A549 (cell line): ENCODE results near the gene SLC35A2.

ENCODE experiments used
- BHLHE40 ChIP-seq: IDR thresholded peaks from 2 replicates; pipeline ENCODE4 v1.6.1; 2012; ENCODE audit warnings: low read depth, low read length, inconsistent platforms
- CBX2 ChIP-seq: fragments of 200-600 bp; sonication (generic); IDR thresholded peaks from 2 replicates; pipeline ENCODE4 v1.6.1; 2016; ENCODE audit warnings: low read depth, mild to moderate bottlenecking, borderline replicate concordance
- CEBPB ChIP-seq, 2 experiments: fragments of >200 bp in 1 of 2; sonication (Bioruptor Twin) in 1 of 2; formaldehyde crosslinking in 1 of 2; IDR thresholded peaks; 2 replicates each; pipeline ENCODE4 v1.6.1; 2012 to 2016
- CTCF ChIP-seq: fragments of >200 bp; sonication (Bioruptor Twin); formaldehyde crosslinking; IDR thresholded peaks from 3 replicates; pipeline ENCODE4 v1.5.1; 2016
- ELK1 ChIP-seq: fragments of 150-350 bp; IDR thresholded peaks from 2 replicates; pipeline ENCODE4 v1.6.1; 2014; ENCODE audit warnings: low read depth, mild to moderate bottlenecking, low read length
- JUN ChIP-seq, 2 experiments: fragments of >200 bp; sonication (Bioruptor Twin); formaldehyde crosslinking; IDR thresholded peaks; 2 replicates in 1 of 2; 3 replicates in 1 of 2; pipeline ENCODE4 v1.6.1; 2016 to 2017
- KDM1A ChIP-seq: fragments of 200-600 bp; sonication (generic); IDR thresholded peaks from 2 replicates; pipeline ENCODE4 v1.6.1; 2016; ENCODE audit warnings: low read depth, mild to moderate bottlenecking
- MAX ChIP-seq: IDR thresholded peaks from 2 replicates; pipeline ENCODE4 v1.6.1; 2012
- PBX3 ChIP-seq: IDR thresholded peaks from 2 replicates; pipeline ENCODE4 v1.6.1; 2012
- PHF8 ChIP-seq: fragments of 200-600 bp; sonication (generic); IDR thresholded peaks from 2 replicates; pipeline ENCODE4 v1.6.1; 2016; ENCODE audit warnings: low read depth, mild to moderate bottlenecking, antibody characterized with exemption, moderate library complexity, borderline replicate concordance
- REST ChIP-seq: fragments of 200-600 bp; sonication (generic); IDR thresholded peaks from 2 replicates; pipeline ENCODE4 v1.6.1; 2016; ENCODE audit warnings: antibody characterized with exemption, mild to moderate bottlenecking, moderate library complexity
- TP53 ChIP-seq: fragments of 250-450 bp; sonication (Bioruptor Pico); IDR thresholded peaks from 2 replicates; pipeline ENCODE4 v1.5.0; 2021; ENCODE audit warnings: mild to moderate bottlenecking, moderate library complexity

GRCh38 chrX:48960291-48960690 lies 48.8 kb upstream of the SLC35A2 start:
- TF ChIP-seq PHF8 (no peak), JUN (IDR thresholded peaks at IDR 0.05) (no peak), CTCF (no peak), BHLHE40 (no peak), CEBPB (IDR thresholded peaks at IDR 0.05) (no peak), ELK1 (no peak), TP53 (CRISPR knock-in tag) (no peak), KDM1A (no peak), PBX3 (no peak), CBX2 (no peak), REST (no peak), MAX (no peak)
